MM.1S (cell line): ENCODE data around the gene PURA.

Experiments used
- DNase-seq: peaks from one replicate; pipeline ENCODE4 v3.0.0-alpha.2; 2015
- H2AFZ ChIP-seq: fragments of 300-600 bp; sonication (generic); 2 replicates; pipeline ENCODE4 v1.6.0; 2016; ENCODE audit warnings: antibody characterized with exemption, low read length
- H3F3A ChIP-seq: fragments of 300-600 bp; sonication (generic); 2 replicates; pipeline ENCODE4 v1.6.1; 2016; ENCODE audit warnings: mild to moderate bottlenecking, antibody characterized with exemption, low read length, moderate library complexity, mixed read lengths; ENCODE audit not compliant: insufficient read depth
- H3K27ac ChIP-seq: fragments of 300-600 bp; sonication (generic); 2 replicates; pipeline ENCODE4 v1.5.1; 2016; ENCODE audit warnings: mild to moderate bottlenecking, low read length
- H3K27me3 ChIP-seq: fragments of 300-600 bp; sonication (generic); replicated peaks from 2 replicates; pipeline ENCODE4 v1.6.0; 2016; ENCODE audit warnings: low read length; ENCODE audit not compliant: insufficient read depth
- H3K36me3 ChIP-seq: fragments of 300-600 bp; sonication (generic); replicated peaks from 2 replicates; pipeline ENCODE4 v1.6.1; 2016; ENCODE audit warnings: mild to moderate bottlenecking, low read length, mixed read lengths; ENCODE audit not compliant: insufficient read depth
- H3K4me1 ChIP-seq: fragments of 300-600 bp; sonication (generic); 2 replicates; pipeline ENCODE4 v1.6.1; 2016; ENCODE audit warnings: low read length, mixed read lengths
- H3K4me2 ChIP-seq: fragments of 300-600 bp; sonication (generic); 2 replicates; pipeline ENCODE4 v1.6.0; 2016; ENCODE audit warnings: low read depth, low read length
- H3K4me3 ChIP-seq: fragments of 300-600 bp; sonication (generic); 2 replicates; pipeline ENCODE4 v1.5.1; 2016; ENCODE audit warnings: low read length, mixed read lengths
- H3K79me2 ChIP-seq: fragments of 300-600 bp; sonication (generic); 2 replicates; pipeline ENCODE4 v1.6.1; 2016; ENCODE audit warnings: mixed run types, low read length, mixed read lengths
- H3K9ac ChIP-seq: fragments of 300-600 bp; sonication (generic); 2 replicates; pipeline ENCODE4 v1.6.1; 2016; ENCODE audit warnings: low read length, mixed read lengths
- H3K9me2 ChIP-seq: fragments of 300-600 bp; sonication (generic); replicated peaks from 2 replicates; pipeline ENCODE4 v1.6.1; 2016; ENCODE audit warnings: mild to moderate bottlenecking, low read length, mixed read lengths; ENCODE audit not compliant: insufficient read depth
- H3K9me3 ChIP-seq: fragments of 300-600 bp; sonication (generic); replicated peaks from 2 replicates; pipeline ENCODE4 v1.6.1; 2016; ENCODE audit warnings: mild to moderate bottlenecking, low read length, mixed read lengths; ENCODE audit not compliant: insufficient read depth
- H4K20me1 ChIP-seq: fragments of 300-600 bp; sonication (generic); 2 replicates; pipeline ENCODE4 v1.6.1; 2016; ENCODE audit warnings: mild to moderate bottlenecking, low read length, moderate library complexity, mixed read lengths; ENCODE audit not compliant: insufficient read depth
- CTCF ChIP-seq: fragments of 300-600 bp; sonication (generic); IDR thresholded peaks from 2 replicates; pipeline ENCODE4 v1.5.1; 2016; ENCODE audit warnings: antibody characterized with exemption, low read length, mixed read lengths
- EZH2 ChIP-seq: fragments of 300-600 bp; sonication (generic); optimal IDR thresholded peaks from 2 replicates; pipeline ENCODE3; 2017; ENCODE audit warnings: low read depth, mild to moderate bottlenecking, antibody characterized with exemption, low read length, mixed read lengths
- EZH2phosphoT487 ChIP-seq: fragments of 300-600 bp; sonication (generic); IDR thresholded peaks from 2 replicates; pipeline ENCODE4 v1.6.1; 2018; ENCODE audit warnings: antibody characterized with exemption, low read length

Gene PURA

DNA sequence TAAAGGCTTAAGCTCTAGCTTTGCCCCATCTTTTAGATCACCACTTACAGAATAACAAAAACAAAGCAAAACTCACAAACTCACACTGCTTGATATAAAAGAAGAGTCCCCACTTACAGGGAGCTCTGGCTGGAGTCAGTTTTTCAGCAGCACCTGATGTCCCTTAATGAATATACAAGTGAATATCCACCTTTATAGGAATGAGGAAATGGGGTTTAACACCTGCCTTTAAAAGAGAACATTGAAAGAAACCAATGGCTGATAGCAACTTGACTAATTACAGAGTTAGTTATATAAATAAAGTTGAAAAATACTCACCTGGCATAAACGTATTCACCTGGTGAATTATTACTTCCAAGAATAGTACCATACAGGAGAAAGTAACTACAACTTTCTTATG lies 20.7 kb upstream of the PURA start:
- Histone ChIP-seq H3K9me3 (no peaks in the 10 kb centered on the region), H3K4me2 (no peak overlapping the region), H3K27ac (no peak overlapping the region), H3K4me3 (no peak overlapping the region), H3K9ac (no peak overlapping the region), H4K20me1 (no peaks in the 10 kb centered on the region), H3K4me1 (no peaks in the 10 kb centered on the region), H3K9me2 (no peaks in the 10 kb centered on the region), H3K79me2 (no peaks in the 10 kb centered on the region), H3K36me3 (no peaks in the 10 kb centered on the region), H2AFZ (no peak overlapping the region), H3K27me3 (no peaks in the 10 kb centered on the region), H3F3A (no peaks in the 10 kb centered on the region)
- DNase-seq: no peak
- TF ChIP-seq EZH2: no peak
- TF ChIP-seq CTCF: no peak
- TF ChIP-seq EZH2phosphoT487: no peak

- Histone ChIP-seq H3F3A (no peaks in the 10 kb centered on the region), H3K9ac (no peak overlapping the region), H3K36me3 (no peaks in the 10 kb centered on the region), H3K4me2 (no peak overlapping the region), H3K27me3 (no peaks in the 10 kb centered on the region), H3K27ac (no peak overlapping the region), H3K4me1 (no peaks in the 10 kb centered on the region), H3K4me3 (no peak overlapping the region), H4K20me1 (no peaks in the 10 kb centered on the region), H2AFZ (no peak overlapping the region), H3K9me2 (no peaks in the 10 kb centered on the region), H3K9me3 (no peaks in the 10 kb centered on the region), H3K79me2 (no peaks in the 10 kb centered on the region)
- no peak for DNase-seq
- TF ChIP-seq EZH2 (no peak), EZH2phosphoT487 (no peak), CTCF (no peak)
Observed at GRCh38 chr5:140093866-140094265, 20.0 kb upstream of the PURA start.

GRCh38 chr5:140094889-140095288 lies 19.0 kb upstream of the PURA start:
- Histone ChIP-seq H3K36me3 (no peaks in the 10 kb centered on the region), H3F3A (no peaks in the 10 kb centered on the region), H3K9me3 (no peaks in the 10 kb centered on the region), H3K9ac (no peak overlapping the region), H3K9me2 (no peaks in the 10 kb centered on the region), H3K4me1 (no peaks in the 10 kb centered on the region), H3K27me3 (no peaks in the 10 kb centered on the region), H4K20me1 (no peaks in the 10 kb centered on the region), H2AFZ (no peak overlapping the region), H3K4me2 (no peak overlapping the region), H3K4me3 (no peak overlapping the region), H3K27ac (no peak overlapping the region), H3K79me2 (no peaks in the 10 kb centered on the region)
- DNase-seq: no peak
- no peak for TF ChIP-seq EZH2phosphoT487
- no peak for TF ChIP-seq EZH2
- no peak for TF ChIP-seq CTCF

- no peaks in the 10 kb centered on the region for H3K79me2 ChIP-seq
- no peaks in the 10 kb centered on the region for H3K36me3 ChIP-seq
- no peaks in the 10 kb centered on the region for H3K9me3 ChIP-seq
- TF ChIP-seq CTCF (no peak), EZH2 (no peak), EZH2phosphoT487 (no peak)
- H4K20me1 ChIP-seq: no peaks in the 10 kb centered on the region
- H3K4me1 ChIP-seq: no peaks in the 10 kb centered on the region
- no peak for DNase-seq
- H3K4me3 ChIP-seq: no peak overlapping the region
- H3F3A ChIP-seq: peaks cover 3% of the 10 kb centered on the region; the same call in 1 of the 2 replicates
- no peak overlapping the region for H3K4me2 ChIP-seq
- no peaks in the 10 kb centered on the region for H3K27me3 ChIP-seq
- H3K27ac ChIP-seq: no peak overlapping the region
- H3K9ac ChIP-seq: no peak overlapping the region
- no peaks in the 10 kb centered on the region for H3K9me2 ChIP-seq
- H2AFZ ChIP-seq: no peak overlapping the region
Observed at GRCh38 chr5:140101179-140101578, 12.7 kb upstream of the PURA start.
